GM10266 (cell line): ENCODE results near the gene PPHLN1.
"Not testable (repeated sequence)": the region's sequence is repeated elsewhere in the genome, so short reads cannot be mapped to it uniquely, and the experiment has no call there.

ENCODE experiments used
- DNase-seq: peaks from one replicate; pipeline ENCODE4 v3.0.0; 2012; ENCODE audit errors: extremely low spot score
- CTCF ChIP-seq: IDR thresholded peaks from 2 replicates; pipeline ENCODE4 v1.5.1; 2012; ENCODE audit warnings: mild to moderate bottlenecking, low read depth; ENCODE audit not compliant: control insufficient read depth, insufficient read depth; ENCODE audit errors: missing control alignments

The PPHLN1 gene

GRCh38 chr12:42372154-42372791 lies 46.3 kb downstream of the PPHLN1 start:
- peak; percentile 40 for DNase-seq
- TF ChIP-seq CTCF, result peak; percentile 71

GRCh38 chr12:42373669-42374068 lies 47.7 kb downstream of the PPHLN1 start:
- DNase-seq, result no peak
- TF ChIP-seq CTCF, result no peak

- TF ChIP-seq CTCF, result no peak
- no peak for DNase-seq
Observed at GRCh38 chr12:42380733-42381132, 54.8 kb downstream of the PPHLN1 start.

- no peak for TF ChIP-seq CTCF
- no peak for DNase-seq
Observed at GRCh38 chr12:42382013-42382696, 56.2 kb downstream of the PPHLN1 start.

GRCh38 chr12:42385326-42385841 lies 59.4 kb downstream of the PPHLN1 start:
- no peak for TF ChIP-seq CTCF
- no peak for DNase-seq

- no peak for DNase-seq
- TF ChIP-seq CTCF, result no peak
Observed at GRCh38 chr12:42386308-42386707, 60.3 kb downstream of the PPHLN1 start.

GRCh38 chr12:42388086-42388485 lies 62.1 kb downstream of the PPHLN1 start:
- DNase-seq, result not testable (repeated sequence)
